Fibroblast of skin of right quadriceps (primary cell): ENCODE data around the gene CEP97.
"Not testable (repeated sequence)": the region's sequence is repeated elsewhere in the genome, so short reads cannot be mapped to it uniquely, and the experiment has no call there.

Experiments used
- DNase-seq: peaks from one replicate; pipeline ENCODE4 v3.0.0-alpha.2; 2013

Gene CEP97

DNA sequence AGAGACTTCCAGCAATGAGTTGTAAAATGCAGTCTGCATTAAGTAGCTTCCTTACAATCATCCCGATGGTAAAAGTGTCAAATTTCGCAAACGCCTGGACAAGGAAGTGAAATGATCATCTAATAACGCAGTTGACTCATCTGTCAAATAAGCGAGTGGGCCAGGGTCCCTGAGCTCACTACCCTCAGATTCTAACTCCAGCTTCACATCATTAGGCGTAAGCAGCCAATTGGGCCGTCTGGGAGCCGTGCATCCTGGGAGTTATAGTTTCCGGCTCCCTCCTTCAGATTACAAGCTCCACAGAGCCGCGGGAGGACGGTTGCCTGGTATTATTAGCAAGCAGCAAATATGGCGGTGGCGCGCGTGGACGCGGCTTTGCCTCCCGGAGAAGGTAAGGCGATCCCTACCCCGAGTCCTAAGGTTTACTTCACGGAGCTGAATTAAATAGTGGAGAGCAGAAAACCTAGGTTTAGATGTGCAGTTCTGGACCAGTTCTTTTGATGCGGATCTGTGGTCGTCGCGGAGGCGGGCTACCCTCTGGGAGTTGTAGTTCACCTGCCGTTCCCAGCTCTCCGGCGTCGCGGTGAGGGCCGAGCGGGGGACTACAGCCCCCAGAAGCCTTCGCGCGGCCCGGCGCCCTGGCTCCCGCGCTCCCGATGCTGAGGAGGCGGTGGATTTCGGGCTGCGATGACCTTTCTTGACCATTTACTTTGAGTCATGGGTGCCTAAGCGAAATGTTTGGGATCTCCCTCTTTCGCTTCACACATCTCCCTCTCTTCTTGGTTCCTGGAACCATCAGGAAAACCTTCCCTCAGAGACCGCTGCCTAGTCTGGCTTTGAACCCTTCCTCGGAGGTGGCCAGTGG, at the start of gene CEP97:
TSS of gene CEP97 (plus strand) at position 286 of the 865 bp plus-strand sequence. CDS start at position 349, 63 bp downstream.
- peak; percentile 94 for DNase-seq

- DNase-seq: no peak
Observed at GRCh38 chr3:101675709-101676215, 48.7 kb upstream of the CEP97 start.

DNA sequence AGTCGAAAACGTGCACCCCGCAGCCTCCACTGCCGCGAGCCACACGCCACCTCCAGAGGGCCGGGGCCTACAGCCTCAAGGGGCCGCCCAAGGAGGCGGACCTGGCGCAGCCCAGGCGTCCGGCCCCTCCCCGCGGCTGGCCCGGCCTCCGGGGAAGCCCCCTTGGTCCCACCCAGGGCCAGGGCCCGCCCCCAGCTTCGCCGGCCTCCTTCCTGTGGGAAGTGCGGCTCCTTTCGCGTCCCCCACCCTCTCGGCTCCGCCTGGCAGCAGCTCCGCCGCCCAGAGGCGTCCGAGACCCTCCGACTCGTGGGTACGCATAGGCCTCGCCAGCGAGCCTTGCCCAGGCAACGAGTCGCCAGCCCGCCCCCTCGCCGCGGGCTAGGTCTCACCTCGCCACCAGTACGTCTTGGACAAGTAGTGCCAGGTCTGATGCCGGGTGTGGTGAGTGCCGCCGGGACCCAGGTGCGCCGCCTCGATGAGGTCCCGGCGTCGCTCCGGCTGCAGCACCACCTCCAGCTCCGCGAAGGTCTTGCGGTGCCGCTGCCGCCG, 48.1 kb upstream of the CEP97 start:
- DNase-seq: peak; percentile 97

GRCh38 chr3:101676765-101677435, 47.5 kb upstream of the CEP97 start, which contains the start of gene ZBTB11:
Gene ZBTB11, minus strand, starts transcription at chr3:101677132. Its CDS starts 218 bp downstream, at chr3:101676914.
- peak; percentile 100 for DNase-seq

DNA sequence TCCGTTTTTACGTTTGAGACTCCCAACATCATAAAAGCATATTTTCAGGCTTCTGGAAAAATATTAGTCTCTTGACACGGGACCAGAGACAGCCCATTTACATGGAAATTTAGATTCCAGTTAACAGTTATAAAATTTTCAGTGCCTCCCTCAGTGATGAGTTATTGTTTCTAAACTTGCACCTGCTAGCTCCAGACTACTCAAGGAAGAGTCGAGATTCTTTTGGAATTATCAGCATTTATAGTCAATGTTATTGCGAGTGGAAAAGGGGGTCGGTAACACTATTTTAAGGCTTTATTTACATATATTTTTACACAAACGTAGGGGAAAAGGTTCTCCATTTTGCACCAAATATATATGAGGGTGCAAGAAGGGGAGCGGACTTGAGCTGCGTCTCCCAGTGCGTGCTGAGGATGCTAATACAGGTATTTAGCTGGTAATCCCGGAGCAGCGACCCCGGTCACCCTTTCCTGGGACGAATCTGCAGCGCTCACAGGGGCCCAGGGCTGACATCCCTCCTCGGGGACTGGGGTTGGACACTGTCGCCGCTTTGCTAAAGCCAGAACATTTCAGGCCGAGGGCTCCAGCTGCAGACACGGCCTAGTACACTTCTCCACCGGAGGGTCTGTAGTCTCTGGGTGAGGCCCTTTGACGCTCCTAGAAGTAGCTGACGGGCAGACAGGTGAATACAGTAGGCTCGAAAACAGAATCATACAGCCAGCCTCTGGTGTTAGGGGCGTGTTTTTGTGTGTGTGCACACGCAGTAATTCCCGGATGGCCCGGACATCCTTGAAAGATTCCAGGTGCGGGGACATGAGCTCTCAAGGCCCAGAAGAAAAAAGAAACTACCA, 46.8 kb upstream of the CEP97 start:
- no peak for DNase-seq

- DNase-seq: not testable (repeated sequence)
Observed at GRCh38 chr3:101678837-101679236, 45.6 kb upstream of the CEP97 start.

DNA sequence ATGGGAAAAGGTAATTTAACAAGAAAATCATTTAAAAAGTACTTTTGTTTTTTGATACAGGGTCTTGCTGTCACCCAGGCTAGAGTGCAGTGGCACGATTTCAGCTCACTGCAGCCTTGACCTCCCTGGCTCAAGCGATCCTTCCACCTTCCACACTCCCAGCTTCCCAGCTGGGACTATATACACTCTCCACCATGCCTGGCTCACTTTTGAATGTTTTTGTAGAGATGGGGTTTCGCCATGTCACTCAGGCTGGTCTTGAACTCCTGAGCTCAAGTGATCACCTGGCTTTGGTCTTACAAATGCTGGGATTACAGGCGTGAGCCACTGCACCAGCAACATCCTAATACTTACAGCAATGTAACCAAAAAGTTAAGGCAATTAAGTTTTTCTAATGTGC, 43.9 kb upstream of the CEP97 start:
- no peak for DNase-seq

DNA sequence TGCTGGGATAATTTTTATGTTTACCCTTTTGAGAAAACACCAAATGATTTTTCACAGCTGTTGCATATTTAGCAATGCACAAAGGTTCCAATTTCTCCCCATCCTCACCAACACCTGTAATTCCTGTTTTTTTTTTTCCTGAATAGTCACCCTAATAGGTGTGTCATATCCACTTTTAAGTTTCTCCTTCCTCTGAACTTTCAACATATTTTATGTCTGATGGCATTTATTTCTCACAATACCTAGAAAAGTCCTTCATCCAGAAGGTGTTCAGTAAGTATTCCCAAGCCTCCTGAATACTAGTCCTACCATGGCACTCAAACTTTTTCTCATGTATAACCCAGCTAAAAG, 39.4 kb upstream of the CEP97 start:
- DNase-seq: no peak

GRCh38 chr3:101685870-101686307, 38.5 kb upstream of the CEP97 start:
- no peak for DNase-seq

GRCh38 chr3:101687142-101687931, 37.1 kb upstream of the CEP97 start:
- DNase-seq: peak; percentile 38

DNA sequence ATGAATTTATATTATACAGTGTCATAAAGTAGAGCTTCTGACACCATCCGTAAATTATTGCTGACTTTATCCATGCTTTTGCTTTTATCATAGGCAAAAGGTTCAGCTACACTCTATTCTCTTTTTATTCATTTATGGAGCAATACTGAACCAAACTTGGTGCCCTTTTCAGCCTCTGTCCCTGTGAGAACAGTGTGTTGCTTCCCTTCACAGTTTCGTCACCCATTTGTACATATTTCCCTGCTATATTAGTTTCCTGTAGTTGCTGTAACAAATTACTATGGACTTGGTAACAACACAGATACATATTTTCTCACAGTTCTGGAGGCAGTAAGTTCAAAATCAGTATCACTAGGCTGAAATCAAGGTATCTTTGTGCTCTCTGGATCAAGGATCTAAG, 35.1 kb upstream of the CEP97 start:
- no peak for DNase-seq

GRCh38 chr3:101690972-101691371, 33.4 kb upstream of the CEP97 start:
- no peak for DNase-seq

- DNase-seq: not testable (repeated sequence)
Observed at GRCh38 chr3:101691685-101692671, 32.4 kb upstream of the CEP97 start.

- DNase-seq: peak; percentile 49
Observed at GRCh38 chr3:101693540-101693939, 30.9 kb upstream of the CEP97 start.

DNA sequence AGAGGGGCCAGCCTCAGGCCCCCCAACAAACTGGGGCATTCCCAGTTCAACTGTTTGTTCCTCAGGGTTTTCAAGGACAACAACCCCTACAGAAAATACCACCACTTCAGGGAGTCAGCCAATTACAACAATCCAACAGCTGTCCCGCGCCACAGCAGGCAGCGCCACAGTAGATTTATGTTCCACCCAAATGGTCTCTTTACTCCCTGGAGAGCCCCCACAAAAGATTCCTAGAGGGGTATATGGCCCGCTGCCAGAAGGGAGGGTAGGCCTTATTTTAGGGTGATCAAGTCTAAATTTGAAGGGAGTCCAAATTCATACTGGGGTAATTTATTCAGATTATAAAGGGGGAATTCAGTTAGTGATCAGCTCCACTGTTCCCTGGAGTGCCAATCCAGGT, 29.6 kb upstream of the CEP97 start:
- not testable (repeated sequence) for DNase-seq

- peak; percentile 59 for DNase-seq
Observed at GRCh38 chr3:101695779-101696372, 28.5 kb upstream of the CEP97 start.

GRCh38 chr3:101701696-101702634, 22.4 kb upstream of the CEP97 start:
- no peak for DNase-seq

DNA sequence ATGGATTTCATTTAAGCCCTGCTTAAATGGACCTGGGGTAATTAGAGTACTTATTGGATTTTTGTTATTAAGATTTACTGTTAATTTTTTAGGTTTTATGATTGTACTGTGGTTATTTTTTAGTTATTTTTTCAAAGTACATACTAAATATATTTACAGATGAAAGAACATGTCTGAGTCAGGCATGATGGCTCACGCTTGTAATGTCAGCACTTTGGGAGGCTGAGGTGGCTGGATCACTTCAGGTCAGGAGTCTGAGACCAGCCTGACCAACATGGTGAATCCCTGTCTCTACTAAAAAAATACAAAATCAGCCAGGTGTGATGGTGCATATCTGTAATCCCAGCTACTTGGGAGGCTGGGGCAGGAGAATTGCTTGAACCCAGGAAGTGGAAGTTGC, 21.7 kb upstream of the CEP97 start:
- DNase-seq: no peak

DNA sequence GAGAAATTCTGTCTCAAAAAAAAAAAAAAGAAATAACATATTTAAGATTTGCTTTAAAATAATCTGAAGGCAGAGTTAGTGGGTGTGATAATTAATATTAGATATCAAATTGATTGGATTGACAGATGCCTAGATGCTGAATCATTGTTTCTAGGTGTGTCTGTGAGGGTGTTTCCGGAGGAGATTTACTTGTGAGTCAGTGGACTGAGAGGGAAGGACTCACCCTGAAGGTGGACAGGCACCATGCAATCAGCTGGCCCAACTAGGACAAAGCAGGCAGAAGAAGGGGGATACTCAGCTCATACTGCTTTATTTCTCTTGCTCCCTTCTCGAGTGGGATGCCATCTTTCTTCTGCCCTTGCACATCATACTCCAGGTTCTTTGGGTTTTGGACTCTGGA, 21.2 kb upstream of the CEP97 start:
- DNase-seq: no peak
